Calu3 (cell line): ENCODE data around the gene TNPO2. TPM values are rescaled to one million over a fixed set of nuclear protein-coding genes. Genes with fewer than 3 reads are reported as not detected.

Experiments used
- BruUV-seq: library from RNA; stranded (reverse); fragments of 400-500 nt; replicated peaks from 2 replicates; lab custom pipeline; 2021; lab: Mats Ljungman, UMichigan
- CTCF ChIA-PET: fragments of 300-600 bp; sonication (Branson Sonifier 250); formaldehyde crosslinking; loops from one replicate; lab custom pipeline; 2022; ENCODE audit warnings: antibody characterized with exemption; lab: Charles Lee
- DNase-seq: peaks from one replicate; pipeline ENCODE4 v3.0.0; 2022
- H3K27ac Mint-ChIP-seq: one replicate; pipeline ENCODE4 v1.8.0; 2022; ENCODE audit warnings: mixed read lengths; ENCODE audit not compliant: unreplicated experiment
- H3K27me3 Mint-ChIP-seq: one replicate; pipeline ENCODE4 v1.8.0; 2022; ENCODE audit warnings: mixed read lengths; ENCODE audit not compliant: unreplicated experiment
- H3K36me3 Mint-ChIP-seq: one replicate; pipeline ENCODE4 v1.8.0; 2022; ENCODE audit warnings: mild to moderate bottlenecking, moderate library complexity, mixed read lengths; ENCODE audit not compliant: insufficient read depth, unreplicated experiment
- H3K4me1 Mint-ChIP-seq: one replicate; pipeline ENCODE4 v1.8.0; 2022; ENCODE audit warnings: mild to moderate bottlenecking, low read depth, mixed read lengths; ENCODE audit not compliant: unreplicated experiment
- H3K4me3 Mint-ChIP-seq: one replicate; pipeline ENCODE4 v1.8.0; 2022; ENCODE audit warnings: mild to moderate bottlenecking, low read depth, moderate library complexity, mixed read lengths; ENCODE audit not compliant: unreplicated experiment
- H3K9me3 Mint-ChIP-seq: one replicate; pipeline ENCODE4 v1.8.0; 2022; ENCODE audit warnings: low read depth, mixed read lengths; ENCODE audit not compliant: unreplicated experiment
- CTCF ChIP-seq: fragments of 200-600 bp; IDR thresholded peaks from one replicate; pipeline ENCODE4 v1.8.0; 2022; ENCODE audit warnings: antibody characterized with exemption; ENCODE audit not compliant: unreplicated experiment
- intact Hi-C: fragments of 100-400 bp; cut with micrococcal nuclease; formaldehyde crosslinking; loops from one replicate; pipeline ENCODE4 v1.10.0; 2022; ENCODE audit not compliant: unreplicated experiment
- total RNA-seq: library from RNA; stranded (reverse); gene quantifications from 2 replicates; pipeline ENCODE4 v1.2.3, GENCODE V29; 2022

TNPO2 gene
- total RNA-seq, 1 experiment from 2014 or later = 67.0 TPM

- BruUV-seq = no TSS peak
- H3K4me3 Mint-ChIP-seq = no peak overlapping the region
- no peak overlapping the region for H3K27ac Mint-ChIP-seq
- intact Hi-C loops = no loop called here
- peaks cover 13% of the 10 kb centered on the region for H3K4me1 Mint-ChIP-seq
- no peaks in the 10 kb centered on the region for H3K9me3 Mint-ChIP-seq
- CTCF ChIA-PET = interaction anchor here (0.6 kb wide), 1 partner anchor 11 kb away, joined by 3 read pairs; no protein-coding TSS in a partner anchor
- H3K36me3 Mint-ChIP-seq = peaks cover 10% of the 10 kb centered on the region
- DNase-seq = no peak
- no peak for TF ChIP-seq CTCF
- peaks cover 44% of the 10 kb centered on the region for H3K27me3 Mint-ChIP-seq
Observed at GRCh38 chr19:12754465-12755196, 30.9 kb upstream of the TNPO2 start.

GRCh38 chr19:12752056-12752781 is 28.5 kb upstream of the TNPO2 start:
- no TSS peak for BruUV-seq
- Mint-ChIP-seq H3K27ac (no peak overlapping the region), H3K27me3 (peaks cover 49% of the 10 kb centered on the region), H3K4me1 (peaks cover 16% of the 10 kb centered on the region), H3K4me3 (no peak overlapping the region), H3K36me3 (peaks cover 20% of the 10 kb centered on the region), H3K9me3 (peaks cover 3% of the 10 kb centered on the region)
- CTCF ChIA-PET = no interaction called here
- DNase-seq = no peak
- no peak for TF ChIP-seq CTCF
- intact Hi-C loops = no loop called here

GRCh38 chr19:12751635-12752034 is 27.9 kb upstream of the TNPO2 start, which contains the start of gene BEST2:
BEST2 (plus strand) TSS chr19:12751791; CDS start chr19:12752593, 802 bp downstream.
- DNase-seq = no peak
- intact Hi-C loops = no loop called here
- H3K27ac Mint-ChIP-seq = no peak within 1 kb of the TSS
- peaks cover 49% of the 10 kb centered on the region for H3K27me3 Mint-ChIP-seq
- H3K9me3 Mint-ChIP-seq = peaks cover 3% of the 10 kb centered on the region
- CTCF ChIA-PET = no interaction called here
- no peak for TF ChIP-seq CTCF
- peaks cover 20% of the 10 kb centered on the region for H3K36me3 Mint-ChIP-seq
- H3K4me3 Mint-ChIP-seq = no peak within 1 kb of the TSS
- no TSS peak for BruUV-seq
- peaks cover 16% of the 10 kb centered on the region for H3K4me1 Mint-ChIP-seq

GRCh38 chr19:12750851-12751250 is 27.1 kb upstream of the TNPO2 start:
- Mint-ChIP-seq H3K4me3 (no peak overlapping the region), H3K27ac (no peak overlapping the region), H3K27me3 (peaks cover 49% of the 10 kb centered on the region), H3K9me3 (peaks cover 3% of the 10 kb centered on the region), H3K36me3 (peaks cover 15% of the 10 kb centered on the region), H3K4me1 (peaks cover 16% of the 10 kb centered on the region)
- DNase-seq = no peak
- BruUV-seq = no TSS peak
- CTCF ChIA-PET = no interaction called here
- TF ChIP-seq CTCF = no peak
- intact Hi-C loops = no loop called here
